IPS-18a (cell line): Measurements from ENCODE around the gene MRGPRE.

Experiments used
- H3K27ac ChIP-seq: one replicate; pipeline ENCODE4 v1.5.1; 2013; ENCODE audit warnings: low read length
- H3K27me3 ChIP-seq: one replicate; pipeline ENCODE4 v1.6.1; 2013; ENCODE audit warnings: mild to moderate bottlenecking, low read length; ENCODE audit not compliant: control insufficient read depth, insufficient read depth
- H3K36me3 ChIP-seq: one replicate; pipeline ENCODE4 v1.6.1; 2013; ENCODE audit warnings: low read depth, low read length; ENCODE audit not compliant: control insufficient read depth
- H3K4me1 ChIP-seq: one replicate; pipeline ENCODE4 v1.6.1; 2013; ENCODE audit warnings: low read depth, low read length; ENCODE audit not compliant: control insufficient read depth
- H3K4me3 ChIP-seq: one replicate; pipeline ENCODE4 v1.5.1; 2013; ENCODE audit warnings: low read length
- H3K9ac ChIP-seq: one replicate; pipeline ENCODE4 v1.6.1; 2013; ENCODE audit warnings: mild to moderate bottlenecking, low read length, moderate library complexity
- H3K9me3 ChIP-seq: one replicate; pipeline ENCODE4 v1.6.1; 2013; ENCODE audit warnings: low read depth, low read length; ENCODE audit not compliant: control insufficient read depth

The MRGPRE gene

GRCh38 chr11:3225159-3225758 lies 7.0 kb downstream of the MRGPRE start:
- H3K4me3 ChIP-seq: no peak overlapping the region
- H3K27ac ChIP-seq: no peak overlapping the region
- peaks cover 4% of the 10 kb centered on the region for H3K4me1 ChIP-seq
- no peaks in the 10 kb centered on the region for H3K27me3 ChIP-seq
- H3K9ac ChIP-seq: no peak overlapping the region
- H3K9me3 ChIP-seq: no peaks in the 10 kb centered on the region
- no peaks in the 10 kb centered on the region for H3K36me3 ChIP-seq

DNA sequence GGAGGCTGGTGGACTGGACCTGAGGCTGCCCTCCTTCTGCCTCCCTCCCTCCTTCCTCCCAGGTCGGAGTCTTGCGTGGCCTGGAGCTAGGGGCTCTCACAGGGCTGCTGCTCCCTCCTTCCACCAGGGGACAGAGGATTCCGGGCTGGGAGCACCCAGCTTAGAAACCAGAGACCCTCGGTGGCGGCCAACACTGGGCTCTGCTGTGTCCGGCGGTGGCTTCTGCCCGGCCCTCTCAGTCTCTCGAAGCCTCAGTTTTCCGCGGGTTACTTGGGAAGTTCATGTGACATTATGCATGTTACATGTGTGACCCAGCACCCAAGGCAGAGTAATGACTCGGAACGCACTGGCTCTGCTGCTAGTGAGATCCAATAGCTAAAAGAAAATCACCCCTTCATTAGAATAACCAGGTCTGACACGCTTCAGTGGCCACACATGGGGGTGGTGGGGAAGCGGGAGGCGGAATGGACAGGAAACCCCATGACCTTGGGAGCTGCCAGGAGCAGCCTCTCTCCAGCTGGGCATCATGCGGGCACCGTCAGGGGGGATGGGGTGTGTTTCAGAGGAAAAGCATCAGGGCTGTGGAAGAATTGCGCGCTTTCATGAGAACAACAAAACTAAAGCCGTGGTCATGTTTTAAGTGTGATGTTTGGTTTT lies 7.7 kb downstream of the MRGPRE start:
- Histone ChIP-seq H3K27ac (no peak overlapping the region), H3K36me3 (no peaks in the 10 kb centered on the region), H3K9ac (no peak overlapping the region), H3K9me3 (no peaks in the 10 kb centered on the region), H3K4me1 (peaks cover 4% of the 10 kb centered on the region), H3K27me3 (no peaks in the 10 kb centered on the region), H3K4me3 (no peak overlapping the region)

- H3K9me3 ChIP-seq: no peaks in the 10 kb centered on the region
- H3K27me3 ChIP-seq: no peaks in the 10 kb centered on the region
- no peak overlapping the region for H3K27ac ChIP-seq
- H3K4me1 ChIP-seq: peaks cover 4% of the 10 kb centered on the region
- no peak overlapping the region for H3K9ac ChIP-seq
- H3K36me3 ChIP-seq: no peaks in the 10 kb centered on the region
- H3K4me3 ChIP-seq: no peak overlapping the region
Observed at GRCh38 chr11:3223932-3224381, 8.3 kb downstream of the MRGPRE start.

DNA sequence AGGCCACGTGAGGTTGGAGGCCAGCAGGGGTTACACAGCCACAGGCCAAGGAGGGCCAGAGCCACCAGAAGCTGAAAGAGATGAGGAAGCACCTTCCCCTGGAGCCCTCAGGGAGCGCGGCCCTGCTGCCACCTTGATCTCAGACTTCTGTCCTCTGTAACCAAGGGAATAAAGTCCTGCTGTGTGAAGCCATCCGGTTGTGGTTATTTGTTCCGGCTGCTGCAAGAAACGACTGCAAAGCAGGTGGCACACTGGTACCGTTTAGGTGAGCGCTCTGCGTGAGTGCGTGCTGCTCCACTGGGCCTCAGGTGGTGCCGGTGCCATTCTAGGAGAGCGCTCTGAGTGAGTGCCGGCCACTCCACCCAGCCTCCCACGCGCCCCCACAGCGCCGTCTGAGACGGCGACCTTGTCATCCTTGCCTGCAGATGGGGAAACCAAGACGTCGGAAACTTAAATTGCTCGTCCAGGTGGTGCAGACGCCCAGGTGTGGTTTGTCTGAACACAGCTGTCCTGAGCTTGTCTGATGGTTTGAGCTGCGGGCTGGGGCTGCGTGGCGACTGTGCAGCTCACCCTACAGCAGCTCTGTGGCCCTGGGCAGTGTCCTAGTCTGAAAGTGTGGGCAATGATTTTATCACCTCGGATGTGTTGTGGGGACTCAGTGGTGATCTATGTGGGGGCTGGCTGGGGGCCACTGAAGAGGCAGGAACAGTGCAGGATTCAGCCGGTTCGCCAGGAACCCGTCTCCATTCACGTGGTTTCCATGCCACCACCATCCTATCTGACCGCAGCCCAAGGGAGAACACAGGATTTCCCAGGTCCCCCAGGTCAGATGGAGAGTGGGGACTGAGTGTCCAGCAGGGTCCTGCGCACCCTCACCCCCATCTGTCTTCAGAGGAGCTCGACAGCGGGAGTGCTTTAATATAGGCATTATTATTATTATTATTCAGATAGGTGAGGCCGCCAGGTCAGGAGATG lies 9.0 kb downstream of the MRGPRE start:
- Histone ChIP-seq H3K9me3 (no peaks in the 10 kb centered on the region), H3K36me3 (no peaks in the 10 kb centered on the region), H3K9ac (no peak overlapping the region), H3K27me3 (no peaks in the 10 kb centered on the region), H3K27ac (no peak overlapping the region), H3K4me1 (peaks cover 4% of the 10 kb centered on the region), H3K4me3 (no peak overlapping the region)

- no peaks in the 10 kb centered on the region for H3K36me3 ChIP-seq
- H3K9me3 ChIP-seq: no peaks in the 10 kb centered on the region
- no peaks in the 10 kb centered on the region for H3K27me3 ChIP-seq
- peaks cover 4% of the 10 kb centered on the region for H3K4me1 ChIP-seq
- H3K9ac ChIP-seq: no peak overlapping the region
- H3K4me3 ChIP-seq: no peak overlapping the region
- no peak overlapping the region for H3K27ac ChIP-seq
Observed at GRCh38 chr11:3222003-3222855, 10.0 kb downstream of the MRGPRE start.

DNA sequence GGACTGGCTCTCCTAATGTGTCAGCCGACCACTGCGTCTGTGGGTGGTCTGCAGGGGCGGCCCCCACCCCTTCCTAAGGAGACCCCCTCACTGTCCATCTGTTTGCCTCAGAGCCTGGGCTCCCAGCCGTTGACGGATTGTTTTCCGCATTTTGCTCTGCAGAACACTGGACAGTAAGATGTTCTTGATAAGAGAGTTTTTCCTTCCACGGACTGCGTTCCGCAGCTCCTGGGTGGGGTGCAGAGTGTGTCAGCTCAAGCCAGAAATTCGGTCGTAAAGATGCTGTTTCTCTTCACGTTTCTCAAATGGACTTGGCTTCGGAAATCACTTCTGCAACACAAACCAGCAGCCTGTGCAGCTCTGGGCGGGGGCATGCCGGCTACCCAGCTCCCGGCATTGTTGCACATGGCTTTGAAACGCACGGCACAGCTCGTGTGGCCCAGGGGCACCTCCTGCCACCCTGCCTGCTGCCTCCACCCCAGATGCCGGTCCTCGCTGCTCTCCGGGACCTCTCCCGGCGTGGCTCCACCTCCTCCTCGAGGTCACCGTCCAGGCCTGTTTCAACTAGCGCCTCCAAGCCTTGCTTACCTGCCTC lies 10.7 kb downstream of the MRGPRE start:
- H3K27me3 ChIP-seq: no peaks in the 10 kb centered on the region
- no peak overlapping the region for H3K4me3 ChIP-seq
- H3K9me3 ChIP-seq: no peaks in the 10 kb centered on the region
- H3K9ac ChIP-seq: no peak overlapping the region
- H3K27ac ChIP-seq: no peak overlapping the region
- H3K36me3 ChIP-seq: no peaks in the 10 kb centered on the region
- H3K4me1 ChIP-seq: peaks cover 4% of the 10 kb centered on the region

GRCh38 chr11:3220521-3221407 lies 11.5 kb downstream of the MRGPRE start:
- no peak overlapping the region for H3K4me3 ChIP-seq
- H3K9me3 ChIP-seq: no peaks in the 10 kb centered on the region
- H3K4me1 ChIP-seq: peaks cover 4% of the 10 kb centered on the region
- no peak overlapping the region for H3K27ac ChIP-seq
- H3K9ac ChIP-seq: no peak overlapping the region
- H3K27me3 ChIP-seq: no peaks in the 10 kb centered on the region
- no peaks in the 10 kb centered on the region for H3K36me3 ChIP-seq

DNA sequence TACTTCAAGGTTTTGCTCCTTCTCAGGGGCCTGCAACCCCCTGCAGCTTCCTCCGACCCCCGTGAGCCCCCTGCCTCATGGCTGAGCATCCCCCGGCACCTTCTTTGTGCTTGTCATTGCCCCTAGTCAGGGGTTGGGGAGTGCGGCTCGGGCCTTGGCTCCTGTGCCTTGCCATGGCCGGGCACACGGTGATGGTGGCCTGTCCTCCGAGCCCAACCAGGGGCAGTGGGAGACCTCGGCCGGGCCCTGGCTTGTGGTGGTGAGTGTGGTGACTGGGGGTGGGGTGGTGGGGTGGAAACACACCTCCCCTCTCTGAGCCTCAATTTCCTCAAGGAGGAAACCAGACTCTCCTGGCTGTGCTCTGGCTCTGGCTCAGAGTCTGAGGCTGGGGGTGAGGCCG lies 12.1 kb downstream of the MRGPRE start:
- H3K27ac ChIP-seq: no peak overlapping the region
- no peaks in the 10 kb centered on the region for H3K27me3 ChIP-seq
- no peak overlapping the region for H3K4me3 ChIP-seq
- no peaks in the 10 kb centered on the region for H3K36me3 ChIP-seq
- no peaks in the 10 kb centered on the region for H3K9me3 ChIP-seq
- H3K9ac ChIP-seq: no peak overlapping the region
- H3K4me1 ChIP-seq: peaks cover 4% of the 10 kb centered on the region

- peaks cover 1% of the 10 kb centered on the region for H3K27me3 ChIP-seq
- H3K27ac ChIP-seq: no peak overlapping the region
- no peak overlapping the region for H3K9ac ChIP-seq
- H3K4me3 ChIP-seq: no peak overlapping the region
- H3K4me1 ChIP-seq: peaks cover 4% of the 10 kb centered on the region
- H3K36me3 ChIP-seq: no peaks in the 10 kb centered on the region
- no peaks in the 10 kb centered on the region for H3K9me3 ChIP-seq
Observed at GRCh38 chr11:3219281-3219892, 12.8 kb downstream of the MRGPRE start.
